Epithelial cell of proximal tubule (primary cell): ENCODE results near the gene PHF10. TPM values are rescaled to one million over a fixed set of nuclear protein-coding genes. Genes with fewer than 3 reads are reported as not detected.
A peak's percentile ranks its signal among the peaks of the same experiment; 100 is the strongest.

Experiments used
- DNase-seq: peaks from one replicate; pipeline ENCODE4 v3.0.0-alpha.2; 2011; ENCODE audit warnings: low read depth
- H3K4me3 ChIP-seq: 2 replicates; pipeline ENCODE4 v1.5.1; 2011; ENCODE audit warnings: low read depth, mild to moderate bottlenecking, low read length
- total RNA-seq: library from RNA; depleted of rRNA; stranded (reverse); fragments of >200 nt; gene quantifications from 2 replicates; pipeline ENCODE4 v1.2.3, GENCODE V29; 2015
- TF ChIP-seq, protein P1 (sequence below): conservative IDR thresholded peaks from 2 replicates; pipeline ENCODE4 v1.5.1; 2012; ENCODE audit warnings: low read depth, mild to moderate bottlenecking, low read length

The PHF10 gene
- total RNA-seq, 1 donor from 2014 or later = 24.5 TPM

DNA sequence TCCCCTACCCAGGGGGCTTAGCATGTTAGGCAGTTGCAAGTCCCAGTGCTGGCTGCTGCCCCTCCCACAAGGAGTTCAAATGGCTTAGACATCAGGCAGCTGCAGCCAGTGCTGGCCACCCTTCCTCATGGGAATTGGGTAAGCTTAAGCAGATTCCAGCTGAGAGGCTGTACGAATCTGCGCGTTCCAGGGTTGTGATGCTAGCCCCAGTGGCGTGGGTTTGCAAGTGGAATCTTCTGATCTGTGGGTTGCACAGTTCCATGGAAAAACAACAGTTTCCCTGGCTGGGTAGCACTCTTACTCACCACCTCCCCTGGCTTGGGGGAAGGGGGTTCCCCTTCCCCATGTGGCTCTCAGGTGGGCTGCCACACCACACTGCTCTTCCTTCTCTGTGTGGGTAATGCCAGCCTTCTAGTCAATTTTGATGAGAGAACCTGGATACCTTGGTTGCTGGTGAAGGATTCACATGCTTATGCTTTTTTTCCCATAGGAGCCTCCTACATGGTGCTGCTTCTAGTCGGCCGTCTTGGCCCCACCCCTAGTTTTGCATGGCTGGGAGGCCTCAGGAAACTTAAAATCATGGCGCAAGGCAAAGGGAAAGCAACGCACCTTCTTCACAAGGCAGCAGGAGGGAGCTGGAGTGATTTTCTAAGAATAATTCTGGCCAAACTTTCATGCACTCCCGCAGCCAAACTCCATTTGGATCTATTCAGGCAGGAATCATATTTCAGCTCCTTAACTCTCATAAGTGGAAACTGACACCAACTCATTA lies 14.1 kb upstream of the PHF10 start:
- no peak for DNase-seq
- TF ChIP-seq, protein P1, sequence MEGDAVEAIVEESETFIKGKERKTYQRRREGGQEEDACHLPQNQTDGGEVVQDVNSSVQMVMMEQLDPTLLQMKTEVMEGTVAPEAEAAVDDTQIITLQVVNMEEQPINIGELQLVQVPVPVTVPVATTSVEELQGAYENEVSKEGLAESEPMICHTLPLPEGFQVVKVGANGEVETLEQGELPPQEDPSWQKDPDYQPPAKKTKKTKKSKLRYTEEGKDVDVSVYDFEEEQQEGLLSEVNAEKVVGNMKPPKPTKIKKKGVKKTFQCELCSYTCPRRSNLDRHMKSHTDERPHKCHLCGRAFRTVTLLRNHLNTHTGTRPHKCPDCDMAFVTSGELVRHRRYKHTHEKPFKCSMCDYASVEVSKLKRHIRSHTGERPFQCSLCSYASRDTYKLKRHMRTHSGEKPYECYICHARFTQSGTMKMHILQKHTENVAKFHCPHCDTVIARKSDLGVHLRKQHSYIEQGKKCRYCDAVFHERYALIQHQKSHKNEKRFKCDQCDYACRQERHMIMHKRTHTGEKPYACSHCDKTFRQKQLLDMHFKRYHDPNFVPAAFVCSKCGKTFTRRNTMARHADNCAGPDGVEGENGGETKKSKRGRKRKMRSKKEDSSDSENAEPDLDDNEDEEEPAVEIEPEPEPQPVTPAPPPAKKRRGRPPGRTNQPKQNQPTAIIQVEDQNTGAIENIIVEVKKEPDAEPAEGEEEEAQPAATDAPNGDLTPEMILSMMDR = no peak
- H3K4me3 ChIP-seq = no peak overlapping the region

DNA sequence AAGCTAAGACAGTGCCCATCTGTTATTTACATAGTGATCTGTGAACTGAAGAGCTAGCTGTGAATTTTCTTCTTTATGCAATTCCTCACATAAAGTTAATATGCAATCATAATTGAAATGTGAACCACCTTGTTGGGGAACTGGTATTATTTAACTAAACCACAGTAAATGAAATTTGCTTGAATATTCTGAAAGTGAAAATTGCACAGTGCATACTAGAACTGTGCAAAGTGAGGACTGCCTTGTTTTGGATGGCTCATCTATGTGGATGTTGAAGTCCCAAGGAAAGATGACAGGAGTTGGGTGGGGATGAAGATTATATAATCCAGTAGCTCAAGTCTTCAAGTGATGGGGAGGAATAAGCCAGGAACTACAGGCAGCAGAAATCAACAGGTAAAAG lies 5.7 kb upstream of the PHF10 start:
- TF ChIP-seq, protein P1 = no peak

DNA sequence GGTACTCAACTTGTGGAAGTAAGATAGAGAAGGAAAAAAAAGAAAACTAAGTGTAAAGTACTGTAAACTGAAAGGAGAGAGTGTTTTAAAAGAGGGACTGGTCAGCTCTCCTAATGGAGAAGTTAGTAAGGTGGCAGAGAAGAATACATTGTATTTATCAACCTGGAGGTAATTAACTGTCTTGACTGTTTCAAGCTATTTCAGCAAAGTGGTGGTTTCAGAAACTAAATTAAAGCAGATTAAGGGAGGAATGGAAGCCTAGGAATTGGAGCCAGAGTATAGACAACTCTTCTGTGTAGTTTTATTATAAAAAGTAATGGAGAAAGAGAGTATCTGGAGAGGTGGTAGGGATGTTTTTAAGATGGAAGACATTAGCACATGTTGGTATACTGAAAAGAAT lies 2.7 kb upstream of the PHF10 start:
- no peak for DNase-seq
- TF ChIP-seq, protein P1 = no peak
- H3K4me3 ChIP-seq = no peak overlapping the region

More for the DNA sequence above, 5.7 kb upstream of the PHF10 start:
- H3K4me3 ChIP-seq = no peak overlapping the region
- DNase-seq = no peak

DNA sequence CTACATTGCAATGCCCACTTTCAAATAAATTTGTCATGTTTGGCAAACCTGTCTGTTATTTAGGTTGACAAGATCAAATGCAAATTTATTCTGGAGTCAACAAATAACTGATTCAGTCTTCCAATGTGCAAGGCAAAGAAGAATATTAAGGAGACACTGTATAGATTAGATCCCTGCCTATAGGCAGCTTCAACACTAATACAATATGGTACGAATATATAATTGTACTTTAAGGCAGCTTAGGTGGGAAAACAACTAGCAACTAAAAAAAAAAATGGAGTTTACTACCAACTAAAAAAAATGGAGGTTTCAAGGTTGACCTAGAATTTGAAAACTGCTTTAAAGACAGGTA lies 1.7 kb upstream of the PHF10 start:
- TF ChIP-seq, protein P1 = no peak
- no peak for DNase-seq

DNA sequence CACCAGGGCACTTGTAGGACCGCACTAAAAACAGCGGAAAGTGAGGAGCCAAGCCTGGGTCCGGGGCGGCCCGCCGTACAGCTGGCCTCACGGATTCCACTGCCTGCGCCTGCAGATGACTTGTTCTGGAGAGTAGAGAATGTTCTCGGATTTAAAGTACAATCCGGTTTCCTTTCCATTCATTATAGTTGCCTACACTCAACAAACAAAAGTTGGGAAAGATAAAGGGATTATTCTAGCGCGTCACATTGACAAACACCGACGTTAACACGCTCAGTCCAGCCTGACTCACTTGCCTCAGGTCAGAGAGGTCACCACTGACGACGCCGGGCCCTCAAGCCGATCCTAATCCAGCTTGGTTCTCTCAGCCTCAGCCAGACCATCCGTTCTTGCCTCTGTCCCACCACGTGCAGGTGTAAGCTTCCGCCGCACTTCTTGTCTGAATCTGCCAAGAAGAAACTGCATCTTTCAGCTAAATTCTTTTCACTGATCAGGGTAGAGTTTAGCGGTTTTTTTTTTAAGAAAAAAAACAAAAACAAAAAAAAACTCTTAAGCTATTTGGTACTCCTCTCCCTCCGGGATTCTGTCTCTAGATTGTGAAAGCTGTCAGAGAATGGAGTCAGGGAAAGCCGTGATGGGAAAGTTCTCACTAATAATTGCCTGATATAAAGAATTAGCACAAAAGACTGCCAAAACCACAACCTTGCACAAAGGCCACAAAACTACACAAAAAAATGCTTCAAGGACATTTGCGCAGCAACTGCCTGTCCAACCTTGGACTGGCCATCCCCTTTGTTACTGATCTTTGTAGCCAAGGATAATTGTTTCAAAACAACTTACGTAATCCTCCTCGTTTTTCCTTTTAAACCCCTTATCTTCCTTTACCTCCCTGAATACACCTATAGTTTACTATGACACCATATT lies 1.1 kb upstream of the PHF10 start:
- TF ChIP-seq, protein P1 = no peak
- peak overlapping the region; percentile 63 for H3K4me3 ChIP-seq
- peak; percentile 44 for DNase-seq

More for the DNA sequence above, 1.7 kb upstream of the PHF10 start:
- H3K4me3 ChIP-seq = no peak overlapping the region

DNA sequence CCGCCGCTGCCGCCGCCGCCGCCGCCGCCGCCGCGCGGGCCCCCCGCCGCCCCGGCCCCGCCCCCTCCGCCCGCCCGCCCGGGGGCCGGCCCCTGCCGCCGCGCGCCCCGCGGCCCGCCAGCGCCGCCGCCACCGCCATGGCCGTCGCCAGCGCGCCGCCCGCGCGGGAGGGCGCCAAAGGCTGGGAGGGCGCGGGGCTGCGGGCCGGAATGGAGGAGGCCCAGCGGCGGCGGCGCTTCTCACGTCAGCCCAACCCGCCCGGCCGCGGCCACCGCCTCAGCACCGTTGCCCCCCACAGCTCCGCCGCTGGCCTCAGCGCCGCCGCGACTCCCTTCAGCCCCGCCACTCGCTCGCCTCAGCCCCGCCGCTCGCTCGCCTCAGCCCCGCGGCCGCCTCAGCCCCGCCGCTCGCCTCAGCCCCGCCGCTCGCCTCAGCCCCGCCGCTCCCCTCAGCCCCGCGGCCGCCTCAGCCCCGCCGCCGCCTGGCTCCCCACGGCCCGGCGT lies 258 bp downstream of the PHF10 start:
- TF ChIP-seq, protein P1 = no peak
- no peak for DNase-seq
- peak overlapping the region; percentile 34 for H3K4me3 ChIP-seq
